ENCODE data around the gene METTL9.
"Not testable (repeated sequence)": the region's sequence is repeated elsewhere in the genome, so short reads cannot be mapped to it uniquely, and the experiment has no call there.

The METTL9 gene

GRCh38 chr16:21683184-21683583 lies 83.8 kb downstream of the METTL9 start:
- Histone ChIP-seq H3K9me3 (replicated peaks; ENCODE audit: low read length) (no peaks in the 10 kb centered on the region), H3K27me3 (ENCODE audit: control insufficient read depth, insufficient read depth, low read length) (peaks cover 15% of the 10 kb centered on the region), H3K36me3 (ENCODE audit: insufficient read depth, low read length) (no peaks in the 10 kb centered on the region), H3K9ac (ENCODE audit: low read depth, low read length) (no peak overlapping the region), H3K4me1 (ENCODE audit: control insufficient read depth, insufficient read depth, low read length) (no peaks in the 10 kb centered on the region), H3K4me3 (ENCODE audit: low read length) (no peak overlapping the region), H3K4me2 (ENCODE audit: low read length) (no peak overlapping the region)

GRCh38 chr16:21684199-21684598 lies 84.8 kb downstream of the METTL9 start:
- no peaks in the 10 kb centered on the region for H3K4me1 ChIP-seq (ENCODE audit: control insufficient read depth, insufficient read depth, low read length)
- H3K4me2 ChIP-seq (ENCODE audit: low read length) = no peak overlapping the region
- no peak overlapping the region for H3K4me3 ChIP-seq (ENCODE audit: low read length)
- no peaks in the 10 kb centered on the region for H3K36me3 ChIP-seq (ENCODE audit: insufficient read depth, low read length)
- H3K27me3 ChIP-seq (ENCODE audit: control insufficient read depth, insufficient read depth, low read length) = peaks cover 17% of the 10 kb centered on the region
- H3K9me3 ChIP-seq (replicated peaks; ENCODE audit: low read length) = no peaks in the 10 kb centered on the region
- no peak overlapping the region for H3K9ac ChIP-seq (ENCODE audit: low read depth, low read length)

- Histone ChIP-seq H3K4me3 (ENCODE audit: low read length) (no peak overlapping the region), H3K9ac (ENCODE audit: low read depth, low read length) (no peak overlapping the region), H3K9me3 (replicated peaks; ENCODE audit: low read length) (no peaks in the 10 kb centered on the region), H3K36me3 (ENCODE audit: insufficient read depth, low read length) (no peaks in the 10 kb centered on the region), H3K4me1 (ENCODE audit: control insufficient read depth, insufficient read depth, low read length) (no peaks in the 10 kb centered on the region), H3K4me2 (ENCODE audit: low read length) (no peak overlapping the region), H3K27me3 (ENCODE audit: control insufficient read depth, insufficient read depth, low read length) (peaks cover 20% of the 10 kb centered on the region)
These were observed 85.7 kb downstream of the METTL9 start for GRCh38 chr16:21685034-21685455.

GRCh38 chr16:21689107-21689506 lies 89.7 kb downstream of the METTL9 start:
- Histone ChIP-seq H3K27me3 (ENCODE audit: control insufficient read depth, insufficient read depth, low read length) (peaks cover 15% of the 10 kb centered on the region), H3K9ac (ENCODE audit: low read depth, low read length) (no peak overlapping the region), H3K4me2 (ENCODE audit: low read length) (no peak overlapping the region), H3K4me3 (ENCODE audit: low read length) (no peak overlapping the region), H3K9me3 (replicated peaks; ENCODE audit: low read length) (no peaks in the 10 kb centered on the region), H3K36me3 (ENCODE audit: insufficient read depth, low read length) (no peaks in the 10 kb centered on the region), H3K4me1 (ENCODE audit: control insufficient read depth, insufficient read depth, low read length) (no peaks in the 10 kb centered on the region)

- not testable (repeated sequence) for H3K9ac ChIP-seq (ENCODE audit: low read depth, low read length); H3K4me2 ChIP-seq (ENCODE audit: low read length); H3K4me1 ChIP-seq (ENCODE audit: control insufficient read depth, insufficient read depth, low read length); H3K36me3 ChIP-seq (ENCODE audit: insufficient read depth, low read length); H3K4me3 ChIP-seq (ENCODE audit: low read length); H3K9me3 ChIP-seq (replicated peaks; ENCODE audit: low read length)
- H3K27me3 ChIP-seq (ENCODE audit: control insufficient read depth, insufficient read depth, low read length) = peaks cover 16% of the 10 kb centered on the region
These were observed 91.6 kb downstream of the METTL9 start for GRCh38 chr16:21690967-21691366.

- Histone ChIP-seq H3K4me2 (ENCODE audit: low read length) (no peak overlapping the region), H3K27me3 (ENCODE audit: control insufficient read depth, insufficient read depth, low read length) (peaks cover 17% of the 10 kb centered on the region), H3K36me3 (ENCODE audit: insufficient read depth, low read length) (no peaks in the 10 kb centered on the region), H3K9ac (ENCODE audit: low read depth, low read length) (no peak overlapping the region), H3K4me1 (ENCODE audit: control insufficient read depth, insufficient read depth, low read length) (no peaks in the 10 kb centered on the region), H3K9me3 (replicated peaks; ENCODE audit: low read length) (no peaks in the 10 kb centered on the region), H3K4me3 (ENCODE audit: low read length) (no peak overlapping the region)
These were observed 95.2 kb downstream of the METTL9 start for GRCh38 chr16:21694609-21695008.

GRCh38 chr16:21697032-21697431 lies 97.7 kb downstream of the METTL9 start:
- Histone ChIP-seq H3K36me3 (ENCODE audit: insufficient read depth, low read length) (no peaks in the 10 kb centered on the region), H3K4me1 (ENCODE audit: control insufficient read depth, insufficient read depth, low read length) (no peaks in the 10 kb centered on the region)

GRCh38 chr16:21698169-21699032 lies 99.0 kb downstream of the METTL9 start:
- Histone ChIP-seq H3K36me3 (ENCODE audit: insufficient read depth, low read length) (no peaks in the 10 kb centered on the region), H3K9ac (ENCODE audit: low read depth, low read length) (no peak overlapping the region), H3K9me3 (replicated peaks; ENCODE audit: low read length) (no peaks in the 10 kb centered on the region), H3K4me1 (ENCODE audit: control insufficient read depth, insufficient read depth, low read length) (no peaks in the 10 kb centered on the region), H3K27me3 (ENCODE audit: control insufficient read depth, insufficient read depth, low read length) (peaks cover 21% of the 10 kb centered on the region), H3K4me3 (ENCODE audit: low read length) (no peak overlapping the region), H3K4me2 (ENCODE audit: low read length) (no peak overlapping the region)

More at GRCh38 chr16:21697032-21697431, 97.7 kb downstream of the METTL9 start:
- Histone ChIP-seq H3K27me3 (ENCODE audit: control insufficient read depth, insufficient read depth, low read length) (peaks cover 17% of the 10 kb centered on the region), H3K9ac (ENCODE audit: low read depth, low read length) (no peak overlapping the region), H3K4me2 (ENCODE audit: low read length) (no peak overlapping the region), H3K9me3 (replicated peaks; ENCODE audit: low read length) (no peaks in the 10 kb centered on the region), H3K4me3 (ENCODE audit: low read length) (no peak overlapping the region)

- Histone ChIP-seq H3K9ac (ENCODE audit: low read depth, low read length) (no peak overlapping the region), H3K9me3 (replicated peaks; ENCODE audit: low read length) (no peaks in the 10 kb centered on the region), H3K4me1 (ENCODE audit: control insufficient read depth, insufficient read depth, low read length) (no peaks in the 10 kb centered on the region), H3K36me3 (ENCODE audit: insufficient read depth, low read length) (no peaks in the 10 kb centered on the region), H3K27me3 (ENCODE audit: control insufficient read depth, insufficient read depth, low read length) (peaks cover 29% of the 10 kb centered on the region), H3K4me3 (ENCODE audit: low read length) (no peak overlapping the region), H3K4me2 (ENCODE audit: low read length) (no peak overlapping the region)
These were observed 101.9 kb downstream of the METTL9 start for GRCh38 chr16:21701271-21701670.

- H3K36me3 ChIP-seq (ENCODE audit: insufficient read depth, low read length) = no peaks in the 10 kb centered on the region
- H3K27me3 ChIP-seq (ENCODE audit: control insufficient read depth, insufficient read depth, low read length) = peaks cover 31% of the 10 kb centered on the region
- no peak overlapping the region for H3K4me3 ChIP-seq (ENCODE audit: low read length)
- no peaks in the 10 kb centered on the region for H3K4me1 ChIP-seq (ENCODE audit: control insufficient read depth, insufficient read depth, low read length)
- no peaks in the 10 kb centered on the region for H3K9me3 ChIP-seq (replicated peaks; ENCODE audit: low read length)
- H3K4me2 ChIP-seq (ENCODE audit: low read length) = no peak overlapping the region
- H3K9ac ChIP-seq (ENCODE audit: low read depth, low read length) = no peak overlapping the region
These were observed 102.9 kb downstream of the METTL9 start for GRCh38 chr16:21702276-21702675.

GRCh38 chr16:21703156-21703555 lies 103.8 kb downstream of the METTL9 start:
- Histone ChIP-seq H3K27me3 (ENCODE audit: control insufficient read depth, insufficient read depth, low read length) (peaks cover 30% of the 10 kb centered on the region), H3K4me1 (ENCODE audit: control insufficient read depth, insufficient read depth, low read length) (no peaks in the 10 kb centered on the region), H3K4me3 (ENCODE audit: low read length) (no peak overlapping the region), H3K9ac (ENCODE audit: low read depth, low read length) (no peak overlapping the region), H3K36me3 (ENCODE audit: insufficient read depth, low read length) (no peaks in the 10 kb centered on the region), H3K9me3 (replicated peaks; ENCODE audit: low read length) (no peaks in the 10 kb centered on the region), H3K4me2 (ENCODE audit: low read length) (no peak overlapping the region)

- Histone ChIP-seq H3K4me2 (ENCODE audit: low read length) (no peak overlapping the region), H3K36me3 (ENCODE audit: insufficient read depth, low read length) (no peaks in the 10 kb centered on the region), H3K9ac (ENCODE audit: low read depth, low read length) (no peak overlapping the region), H3K4me3 (ENCODE audit: low read length) (no peak overlapping the region), H3K27me3 (ENCODE audit: control insufficient read depth, insufficient read depth, low read length) (peaks cover 24% of the 10 kb centered on the region), H3K4me1 (ENCODE audit: control insufficient read depth, insufficient read depth, low read length) (no peaks in the 10 kb centered on the region), H3K9me3 (replicated peaks; ENCODE audit: low read length) (no peaks in the 10 kb centered on the region)
These were observed 104.3 kb downstream of the METTL9 start for GRCh38 chr16:21703589-21704174.
